Gastroesophageal sphincter (tissue), 4 donors: Measurements from ENCODE around the gene RPS6KB2. TPM values are rescaled to one million over a fixed set of nuclear protein-coding genes. Genes with fewer than 3 reads are reported as not detected.
"Not testable (repeated sequence)": the region's sequence is repeated elsewhere in the genome, so short reads cannot be mapped to it uniquely, and the experiment has no call there.

Experiments
- ATAC-seq: fragments of 150-250 bp; one replicate; pipeline ENCODE4 v1.9.1; 2016; ENCODE audit warnings: mild to moderate bottlenecking, moderate library complexity
- H3K27ac ChIP-seq, 4 donors: fragments of 200-600 bp; sonication (generic) in 3 of 4; 1 replicate in 3 of 4; 2 replicates in 1 of 4; pipeline ENCODE4 v1.5.1; 2016 to 2019
- H3K27me3 ChIP-seq: fragments of 200-600 bp; sonication (generic); one replicate; pipeline ENCODE4 v1.5.1; 2019
- H3K36me3 ChIP-seq, 2 donors: fragments of 200-600 bp; sonication (generic); one replicate each; pipeline ENCODE4 v1.5.1; 2019; ENCODE audit warnings: control low read depth in 1 of 2
- H3K4me1 ChIP-seq, 3 donors: fragments of 200-600 bp; sonication (generic); 1 replicate in 2 of 3; 2 replicates in 1 of 3; pipeline ENCODE4 v1.5.1; 2016 to 2019; ENCODE audit warnings: control low read depth in 2 of 3
- H3K4me3 ChIP-seq, 2 donors: fragments of 200-600 bp; sonication (generic); one replicate each; pipeline ENCODE4 v1.5.1; 2019; ENCODE audit warnings: mild to moderate bottlenecking in 1 of 2, moderate library complexity in 1 of 2
- H3K9me3 ChIP-seq, 3 donors: fragments of 200-600 bp; sonication (generic); one replicate each; pipeline ENCODE4 v1.5.1; 2017 to 2019; ENCODE audit warnings: control low read depth in 2 of 3
- CTCF ChIP-seq, 4 experiments: fragments of 200-600 bp in 2 of 4; fragments of 450-650 bp in 2 of 4; sonication (generic) in 1 of 4; IDR thresholded peaks; one replicate each; pipeline ENCODE4 v1.5.1; 2017 to 2019; ENCODE audit warnings: antibody characterized with exemption in 4 of 4, mild to moderate bottlenecking in 2 of 4, moderate library complexity in 2 of 4
- EP300 ChIP-seq: sonication (generic); formaldehyde crosslinking; IDR thresholded peaks from one replicate; pipeline ENCODE4 v1.6.1; 2017; ENCODE audit warnings: antibody characterized with exemption, mild to moderate bottlenecking
- POLR2A ChIP-seq, 2 donors: fragments of 450-650 bp; IDR thresholded peaks; one replicate each; pipeline ENCODE4 v1.6.1; 2017; ENCODE audit warnings: antibody characterized with exemption in 2 of 2, mild to moderate bottlenecking in 2 of 2, moderate library complexity in 1 of 2
- POLR2AphosphoS5 ChIP-seq: sonication (generic); formaldehyde crosslinking; IDR thresholded peaks from one replicate; pipeline ENCODE4 v1.6.1; 2017; ENCODE audit warnings: antibody characterized with exemption
- WGBS, 2 donors: methylation state at CpG; one replicate each; pipeline ENCODE4 v1.1.5; 2018; ENCODE audit warnings: low coverage in 1 of 2; 5-methylcytosine and 5-hydroxymethylcytosine counted together
- total RNA-seq, 4 donors: library from RNA; depleted of rRNA; stranded (reverse); fragments of >200 nt; gene quantifications; one replicate each; pipeline ENCODE4 v1.1.0, GENCODE V29; 2016

The RPS6KB2 gene
- total RNA-seq, 4 donors from 2014 or later, result 35.8 to 49.7 (median 45.6) TPM

DNA sequence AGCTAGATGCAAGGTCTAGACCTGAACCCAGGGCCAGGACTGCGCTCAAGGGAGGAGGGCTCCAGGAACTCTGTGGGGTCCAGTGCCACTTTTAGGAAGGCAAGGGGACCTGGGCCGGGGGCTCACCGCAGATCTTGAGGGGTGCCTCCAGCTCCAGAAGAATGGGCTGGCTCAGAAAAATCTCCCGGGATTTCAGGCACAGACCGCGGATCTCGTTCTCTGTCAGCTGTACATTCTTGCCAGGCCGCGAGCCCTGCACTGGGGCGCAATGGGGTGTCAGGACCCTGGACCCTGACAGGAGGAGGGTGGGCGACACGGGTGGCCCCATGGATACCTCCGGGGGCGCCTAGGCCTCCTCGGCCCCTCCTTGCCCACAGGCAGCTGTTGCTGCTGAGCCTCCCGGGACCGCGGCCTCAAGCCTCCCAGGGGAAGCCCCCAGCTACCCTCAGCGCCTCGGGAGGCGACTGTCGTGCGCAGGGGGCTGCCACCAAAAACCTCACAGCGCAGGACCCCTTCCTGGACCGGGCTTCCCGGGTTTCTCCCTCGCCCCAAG, 27.3 kb upstream of the RPS6KB2 start:
- Histone ChIP-seq H3K4me1 (peaks cover 0 to 67% (median 18%) of the 10 kb centered on the region in 3 donors), H3K27ac (peak overlapping the region; percentile 73 to 97 (median 96)), H3K4me3 (peak overlapping the region; percentile 77 to 94), H3K36me3 (peaks cover 0 to 45% of the 10 kb centered on the region in 2 donors), H3K27me3 (peaks cover 30% of the 10 kb centered on the region), H3K9me3 (no peaks in the 10 kb centered on the region)
- WGBS, 2 donors, result 0 to 4% methylated on average over 4 to 8 of the region's 27 CpGs
- ATAC-seq, result peak; percentile 0
- TF ChIP-seq POLR2AphosphoS5 (no peak), POLR2A (IDR thresholded peaks at IDR 0.05) (no peak)

DNA sequence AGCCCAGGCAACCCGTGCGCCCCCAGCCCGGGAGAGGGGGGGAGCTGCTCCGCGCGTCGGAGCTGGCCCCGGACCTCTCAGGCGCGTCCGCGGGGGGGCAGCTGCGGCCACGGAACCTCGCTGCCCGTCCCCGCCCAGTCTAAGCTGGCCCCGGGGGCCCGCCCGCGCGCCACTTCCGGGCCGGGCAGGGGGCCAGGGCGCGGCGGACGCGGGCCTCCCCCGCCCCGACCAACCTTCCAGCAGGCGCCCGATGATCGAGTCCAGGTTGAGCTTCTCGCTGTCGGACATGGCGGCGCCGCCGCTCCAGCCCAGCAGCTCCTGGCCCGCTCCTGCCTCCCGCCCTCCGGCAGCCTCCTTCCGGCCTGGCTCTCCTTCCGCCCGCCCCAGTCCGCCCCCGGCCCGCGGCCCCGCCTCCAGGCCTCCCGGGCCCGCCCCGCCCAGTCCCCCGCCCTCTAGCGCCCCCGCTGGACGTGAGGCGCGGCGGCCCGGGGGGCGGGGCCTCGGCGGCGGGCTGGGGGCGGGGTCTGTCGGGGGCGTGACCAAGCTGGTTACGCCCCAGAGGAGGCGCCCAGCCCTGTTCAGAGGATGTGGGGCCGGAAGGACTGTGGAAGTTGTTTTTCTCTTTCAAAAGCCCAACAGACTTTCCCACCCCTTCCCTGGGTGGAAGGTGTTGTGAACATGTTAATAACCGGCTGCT, 26.7 kb upstream of the RPS6KB2 start, which contains the start of gene PPP1CA:
Gene PPP1CA (minus strand): TSS at position 364 of the 697 bp plus-strand sequence. CDS start 76 bp downstream, at position 288.
- peak within 1 kb of the TSS; percentile 73 to 97 (median 96) for H3K27ac ChIP-seq
- peaks cover 36% of the 10 kb centered on the region for H3K27me3 ChIP-seq
- peak; percentile 94 for ATAC-seq
- H3K36me3 ChIP-seq, result peaks cover 0 to 39% of the 10 kb centered on the region in 2 donors
- TF ChIP-seq POLR2A (IDR thresholded peaks at IDR 0.05) (peak; percentile 80 to 86), POLR2AphosphoS5 (peak; percentile 74), CTCF (IDR thresholded peaks at IDR 0.05) (peak in 3 of 4 experiments; percentile 14 to 42 (median 31)), EP300 (no peak)
- no peaks in the 10 kb centered on the region for H3K9me3 ChIP-seq
- H3K4me3 ChIP-seq, result peak within 1 kb of the TSS; percentile 77 to 94
- WGBS, 2 donors, result 0% methylated on average over 1 to 13 of the region's 73 CpGs
- H3K4me1 ChIP-seq, result peaks cover 0 to 63% (median 18%) of the 10 kb centered on the region in 3 donors

DNA sequence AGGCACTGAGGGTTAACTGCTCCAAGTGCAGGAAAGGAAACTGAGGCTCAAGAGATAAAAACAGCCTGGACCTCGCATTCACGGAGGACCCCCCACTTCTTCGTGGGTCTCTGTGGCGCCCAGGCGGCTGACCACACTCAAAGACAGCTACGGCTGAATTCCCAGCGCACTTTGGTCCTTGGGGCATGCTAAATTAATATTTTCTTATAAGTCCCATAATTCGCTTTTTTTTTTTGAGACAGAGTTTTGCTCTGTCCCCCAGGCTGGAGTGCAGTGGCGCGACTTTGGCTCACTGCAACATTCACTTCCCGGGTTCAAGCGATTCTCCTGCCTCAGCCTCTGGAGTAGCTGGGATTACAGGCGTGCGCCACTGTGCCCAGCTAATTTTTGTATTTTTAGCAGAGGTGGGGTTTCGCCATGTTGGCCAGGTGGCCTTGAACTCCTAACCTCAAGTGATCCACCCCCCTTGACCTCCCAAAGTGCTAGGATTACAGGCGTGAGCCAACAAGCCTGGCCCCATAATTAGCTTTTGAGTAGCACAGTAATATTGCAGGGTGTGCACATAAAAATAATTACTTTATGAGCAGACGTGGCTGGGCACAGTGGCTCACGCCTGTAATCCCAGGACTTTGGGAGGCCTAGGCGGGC, 26.0 kb upstream of the RPS6KB2 start:
- Histone ChIP-seq H3K4me3 (peak overlapping the region; percentile 17 to 94), H3K36me3 (peaks cover 0 to 32% of the 10 kb centered on the region in 2 donors), H3K4me1 (peaks cover 0 to 56% (median 18%) of the 10 kb centered on the region in 3 donors), H3K27me3 (peaks cover 43% of the 10 kb centered on the region), H3K27ac (peak overlapping the region; percentile 25 to 97 (median 96))
- not testable (repeated sequence) for ATAC-seq, H3K9me3 ChIP-seq
- WGBS, 2 donors, result 71 to 76% methylated on average over 7 to 11 of the region's 19 CpGs

- peaks cover 0 to 49% (median 18%) of the 10 kb centered on the region in 3 donors for H3K4me1 ChIP-seq
- 80 to 89% methylated on average over 1 to 3 of the region's 9 CpGs for WGBS, 2 donors
- H3K27me3 ChIP-seq, result peaks cover 50% of the 10 kb centered on the region
- not testable (repeated sequence) for H3K4me3 ChIP-seq, H3K27ac ChIP-seq, ATAC-seq, H3K9me3 ChIP-seq
- peaks cover 0 to 25% of the 10 kb centered on the region in 2 donors for H3K36me3 ChIP-seq
These were observed 25.2 kb upstream of the RPS6KB2 start for GRCh38 chr11:67403085-67403484.

GRCh38 chr11:67404515-67405195, 23.6 kb upstream of the RPS6KB2 start:
- Histone ChIP-seq H3K36me3 (peaks cover 0 to 9% of the 10 kb centered on the region in 2 donors), H3K4me3 (peak overlapping the region in 1 of 2 donors; percentile 26), H3K4me1 (peaks cover 0 to 43% (median 14%) of the 10 kb centered on the region in 3 donors), H3K27ac (no peak overlapping the region), H3K9me3 (no peaks in the 10 kb centered on the region), H3K27me3 (peaks cover 66% of the 10 kb centered on the region)
- no peak for TF ChIP-seq CTCF (IDR thresholded peaks at IDR 0.05)
- TF ChIP-seq POLR2AphosphoS5, result no peak
- no peak for TF ChIP-seq POLR2A (IDR thresholded peaks at IDR 0.05)
- TF ChIP-seq EP300, result no peak
- WGBS, 2 donors, result 47 to 50% methylated on average over 1 to 6 of the region's 13 CpGs
- ATAC-seq, result no peak

GRCh38 chr11:67405196-67405567, 23.1 kb upstream of the RPS6KB2 start:
- Histone ChIP-seq H3K4me1 (peaks cover 0 to 43% (median 8%) of the 10 kb centered on the region in 3 donors), H3K27ac (no peak overlapping the region), H3K4me3 (no peak overlapping the region), H3K9me3 (no peaks in the 10 kb centered on the region), H3K27me3 (peaks cover 71% of the 10 kb centered on the region), H3K36me3 (peaks cover 0 to 4% of the 10 kb centered on the region in 2 donors)
- no peak for ATAC-seq
- TF ChIP-seq CTCF (IDR thresholded peaks at IDR 0.05), result no peak
- no peak for TF ChIP-seq POLR2AphosphoS5
- no peak for TF ChIP-seq POLR2A (IDR thresholded peaks at IDR 0.05)
- no peak for TF ChIP-seq EP300
- WGBS, 2 donors, result no CpG with 5 or more reads among the region's 6 CpGs
